Coronary artery (tissue), 2 donors: Measurements from ENCODE around the gene TMEM198.

Experiments
- DNase-seq: peaks from one replicate; pipeline ENCODE4 v3.0.0-alpha.2; 2017; ENCODE audit warnings: low spot score
- H3K27ac ChIP-seq, 2 donors: fragments of 200-600 bp; sonication (generic); one replicate each; pipeline ENCODE4 v1.5.1; 2016 to 2019
- H3K4me3 ChIP-seq: fragments of 200-600 bp; sonication (generic); 2 replicates; pipeline ENCODE4 v1.5.1; 2016; ENCODE audit warnings: mild to moderate bottlenecking, moderate library complexity
- CTCF ChIP-seq: fragments of 200-600 bp; sonication (generic); IDR thresholded peaks from one replicate; pipeline ENCODE4 v1.5.1; 2019; ENCODE audit warnings: antibody characterized with exemption

TMEM198 gene

GRCh38 chr2:219539926-219540678, 3.7 kb upstream of the TMEM198 start:
- no peak for TF ChIP-seq CTCF
- Histone ChIP-seq H3K4me3 (no peak overlapping the region), H3K27ac (no peak overlapping the region)
- DNase-seq, result no peak

GRCh38 chr2:219540784-219541504, 2.9 kb upstream of the TMEM198 start:
- no peak for DNase-seq
- Histone ChIP-seq H3K4me3 (no peak overlapping the region), H3K27ac (peak overlapping the region in 1 of 2 donors; percentile 97)
- no peak for TF ChIP-seq CTCF

GRCh38 chr2:219541611-219542180, 2.1 kb upstream of the TMEM198 start:
- TF ChIP-seq CTCF, result peak; percentile 86
- H3K27ac ChIP-seq, result peak overlapping the region in 1 of 2 donors; percentile 97
- peak; percentile 84 for DNase-seq
- peak overlapping the region; percentile 54 for H3K4me3 ChIP-seq

- no peak for DNase-seq
- no peak for TF ChIP-seq CTCF
- Histone ChIP-seq H3K27ac (peak overlapping the region; percentile 81 to 97), H3K4me3 (peak overlapping the region; percentile 94)
Observed at GRCh38 chr2:219542931-219543595, 765 bp upstream of the TMEM198 start.

- no peak for TF ChIP-seq CTCF
- Histone ChIP-seq H3K4me3 (peak overlapping the region; percentile 94), H3K27ac (peak overlapping the region; percentile 81 to 97)
- no peak for DNase-seq
Observed at GRCh38 chr2:219544567-219544966, 739 bp downstream of the TMEM198 start.

- Histone ChIP-seq H3K4me3 (no peak overlapping the region), H3K27ac (no peak overlapping the region)
- no peak for DNase-seq
- no peak for TF ChIP-seq CTCF
Observed at GRCh38 chr2:219545295-219545942, 1.6 kb downstream of the TMEM198 start.
